ENCODE data around the gene ACER1. TPM values are rescaled to one million over a fixed set of nuclear protein-coding genes. Genes with fewer than 3 reads are reported as not detected.

Gene ACER1
- total and polyA plus RNA-seq, 2 of the 13 experiments (the other 11 are each of a cell fraction or from before 2014, with no cell fraction given), result not detected

DNA sequence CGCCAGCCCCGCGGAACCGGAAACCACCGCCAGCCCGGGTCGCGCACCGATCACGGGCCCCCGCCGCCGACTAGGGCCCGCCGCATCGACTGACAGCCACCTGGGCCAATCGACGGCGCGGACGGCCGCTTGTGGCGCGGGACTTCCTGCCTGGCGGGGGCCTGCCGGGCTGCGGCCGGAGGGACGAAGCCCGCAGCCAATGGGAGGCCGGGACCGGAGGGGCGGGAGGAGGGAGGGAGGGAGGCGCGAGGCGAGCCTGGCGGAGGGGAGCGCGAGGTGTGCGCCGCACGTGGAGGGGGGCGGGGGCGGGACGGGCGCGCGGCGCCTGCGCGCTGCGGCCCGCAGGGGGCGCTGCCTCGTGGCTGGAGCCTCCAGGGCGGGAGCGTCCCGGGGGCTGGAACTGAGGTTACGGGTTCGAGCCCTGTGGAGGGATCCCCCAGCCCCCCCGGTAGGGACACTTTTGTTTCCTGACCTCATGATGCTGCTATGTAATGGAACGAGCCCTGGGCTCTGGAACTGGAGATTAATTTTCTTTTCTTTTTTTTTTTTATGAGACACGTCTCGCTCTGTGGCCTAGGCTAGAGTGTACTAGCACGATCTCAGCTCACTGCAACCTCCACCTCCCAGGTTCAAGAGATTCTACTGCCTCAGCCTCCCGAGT, 53.4 kb downstream of the ACER1 start, which contains the start of gene MLLT1 (continued):
- TF ChIP-seq, protein P1, sequence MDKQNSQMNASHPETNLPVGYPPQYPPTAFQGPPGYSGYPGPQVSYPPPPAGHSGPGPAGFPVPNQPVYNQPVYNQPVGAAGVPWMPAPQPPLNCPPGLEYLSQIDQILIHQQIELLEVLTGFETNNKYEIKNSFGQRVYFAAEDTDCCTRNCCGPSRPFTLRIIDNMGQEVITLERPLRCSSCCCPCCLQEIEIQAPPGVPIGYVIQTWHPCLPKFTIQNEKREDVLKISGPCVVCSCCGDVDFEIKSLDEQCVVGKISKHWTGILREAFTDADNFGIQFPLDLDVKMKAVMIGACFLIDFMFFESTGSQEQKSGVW (CRISPR knock-in tag; IDR thresholded peaks at IDR 0.05; ENCODE audit: borderline replicate concordance), result no peak
- TF ChIP-seq RFXANK (CRISPR knock-in tag; IDR thresholded peaks at IDR 0.05) (no peak), ZNF235 (CRISPR knock-in tag; IDR thresholded peaks at IDR 0.05; ENCODE audit: borderline replicate concordance) (no peak), ZNF232 (CRISPR knock-in tag; IDR thresholded peaks at IDR 0.05; ENCODE audit: borderline replicate concordance) (0 out of 2 replicates have a peak, but pooled peaks have one; percentile 60), ZNF282 (IDR thresholded peaks at IDR 0.05; ENCODE audit: partially characterized antibody) (no peak), TBX2 (CRISPR knock-in tag; IDR thresholded peaks at IDR 0.05; ENCODE audit: borderline replicate concordance) (peak; percentile 58; the same call in 1 of the 2 replicates), RNF2 (conservative IDR thresholded peaks at IDR 0.05; ENCODE audit: low read depth) (peak; percentile 76; the same call in 1 of the 2 replicates), FOXP1 (IDR thresholded peaks at IDR 0.05) (no peak), FOXP1 (CRISPR knock-in tag; IDR thresholded peaks at IDR 0.05) (no peak), ELF4 (CRISPR knock-in tag; IDR thresholded peaks at IDR 0.05; ENCODE audit: borderline replicate concordance) (no peak), ZNF3 (CRISPR knock-in tag; IDR thresholded peaks at IDR 0.05) (no peak), CBX2 (IDR thresholded peaks at IDR 0.05; ENCODE audit: low read depth, low read length) (no peak), CBX2 (CRISPR knock-in tag; IDR thresholded peaks at IDR 0.05; ENCODE audit: low read depth) (no peak), NR2C2 (CRISPR knock-in tag; IDR thresholded peaks at IDR 0.05; ENCODE audit: borderline replicate concordance) (peak; percentile 80)
- TF ChIP-seq, protein P2, sequence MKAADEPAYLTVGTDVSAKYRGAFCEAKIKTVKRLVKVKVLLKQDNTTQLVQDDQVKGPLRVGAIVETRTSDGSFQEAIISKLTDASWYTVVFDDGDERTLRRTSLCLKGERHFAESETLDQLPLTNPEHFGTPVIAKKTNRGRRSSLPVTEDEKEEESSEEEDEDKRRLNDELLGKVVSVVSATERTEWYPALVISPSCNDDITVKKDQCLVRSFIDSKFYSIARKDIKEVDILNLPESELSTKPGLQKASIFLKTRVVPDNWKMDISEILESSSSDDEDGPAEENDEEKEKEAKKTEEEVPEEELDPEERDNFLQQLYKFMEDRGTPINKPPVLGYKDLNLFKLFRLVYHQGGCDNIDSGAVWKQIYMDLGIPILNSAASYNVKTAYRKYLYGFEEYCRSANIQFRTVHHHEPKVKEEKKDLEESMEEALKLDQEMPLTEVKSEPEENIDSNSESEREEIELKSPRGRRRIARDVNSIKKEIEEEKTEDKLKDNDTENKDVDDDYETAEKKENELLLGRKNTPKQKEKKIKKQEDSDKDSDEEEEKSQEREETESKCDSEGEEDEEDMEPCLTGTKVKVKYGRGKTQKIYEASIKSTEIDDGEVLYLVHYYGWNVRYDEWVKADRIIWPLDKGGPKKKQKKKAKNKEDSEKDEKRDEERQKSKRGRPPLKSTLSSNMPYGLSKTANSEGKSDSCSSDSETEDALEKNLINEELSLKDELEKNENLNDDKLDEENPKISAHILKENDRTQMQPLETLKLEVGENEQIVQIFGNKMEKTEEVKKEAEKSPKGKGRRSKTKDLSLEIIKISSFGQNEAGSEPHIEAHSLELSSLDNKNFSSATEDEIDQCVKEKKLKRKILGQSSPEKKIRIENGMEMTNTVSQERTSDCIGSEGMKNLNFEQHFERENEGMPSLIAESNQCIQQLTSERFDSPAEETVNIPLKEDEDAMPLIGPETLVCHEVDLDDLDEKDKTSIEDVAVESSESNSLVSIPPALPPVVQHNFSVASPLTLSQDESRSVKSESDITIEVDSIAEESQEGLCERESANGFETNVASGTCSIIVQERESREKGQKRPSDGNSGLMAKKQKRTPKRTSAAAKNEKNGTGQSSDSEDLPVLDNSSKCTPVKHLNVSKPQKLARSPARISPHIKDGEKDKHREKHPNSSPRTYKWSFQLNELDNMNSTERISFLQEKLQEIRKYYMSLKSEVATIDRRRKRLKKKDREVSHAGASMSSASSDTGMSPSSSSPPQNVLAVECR (CRISPR knock-in tag; IDR thresholded peaks at IDR 0.05; ENCODE audit: borderline replicate concordance), result no peak; the same call in 1 of the 2 replicates
- TF ChIP-seq, protein P3, sequence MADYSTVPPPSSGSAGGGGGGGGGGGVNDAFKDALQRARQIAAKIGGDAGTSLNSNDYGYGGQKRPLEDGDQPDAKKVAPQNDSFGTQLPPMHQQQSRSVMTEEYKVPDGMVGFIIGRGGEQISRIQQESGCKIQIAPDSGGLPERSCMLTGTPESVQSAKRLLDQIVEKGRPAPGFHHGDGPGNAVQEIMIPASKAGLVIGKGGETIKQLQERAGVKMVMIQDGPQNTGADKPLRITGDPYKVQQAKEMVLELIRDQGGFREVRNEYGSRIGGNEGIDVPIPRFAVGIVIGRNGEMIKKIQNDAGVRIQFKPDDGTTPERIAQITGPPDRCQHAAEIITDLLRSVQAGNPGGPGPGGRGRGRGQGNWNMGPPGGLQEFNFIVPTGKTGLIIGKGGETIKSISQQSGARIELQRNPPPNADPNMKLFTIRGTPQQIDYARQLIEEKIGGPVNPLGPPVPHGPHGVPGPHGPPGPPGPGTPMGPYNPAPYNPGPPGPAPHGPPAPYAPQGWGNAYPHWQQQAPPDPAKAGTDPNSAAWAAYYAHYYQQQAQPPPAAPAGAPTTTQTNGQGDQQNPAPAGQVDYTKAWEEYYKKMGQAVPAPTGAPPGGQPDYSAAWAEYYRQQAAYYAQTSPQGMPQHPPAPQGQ (CRISPR knock-in tag; IDR thresholded peaks at IDR 0.05; ENCODE audit: borderline replicate concordance), result no peak
- TF ChIP-seq, protein P4, sequence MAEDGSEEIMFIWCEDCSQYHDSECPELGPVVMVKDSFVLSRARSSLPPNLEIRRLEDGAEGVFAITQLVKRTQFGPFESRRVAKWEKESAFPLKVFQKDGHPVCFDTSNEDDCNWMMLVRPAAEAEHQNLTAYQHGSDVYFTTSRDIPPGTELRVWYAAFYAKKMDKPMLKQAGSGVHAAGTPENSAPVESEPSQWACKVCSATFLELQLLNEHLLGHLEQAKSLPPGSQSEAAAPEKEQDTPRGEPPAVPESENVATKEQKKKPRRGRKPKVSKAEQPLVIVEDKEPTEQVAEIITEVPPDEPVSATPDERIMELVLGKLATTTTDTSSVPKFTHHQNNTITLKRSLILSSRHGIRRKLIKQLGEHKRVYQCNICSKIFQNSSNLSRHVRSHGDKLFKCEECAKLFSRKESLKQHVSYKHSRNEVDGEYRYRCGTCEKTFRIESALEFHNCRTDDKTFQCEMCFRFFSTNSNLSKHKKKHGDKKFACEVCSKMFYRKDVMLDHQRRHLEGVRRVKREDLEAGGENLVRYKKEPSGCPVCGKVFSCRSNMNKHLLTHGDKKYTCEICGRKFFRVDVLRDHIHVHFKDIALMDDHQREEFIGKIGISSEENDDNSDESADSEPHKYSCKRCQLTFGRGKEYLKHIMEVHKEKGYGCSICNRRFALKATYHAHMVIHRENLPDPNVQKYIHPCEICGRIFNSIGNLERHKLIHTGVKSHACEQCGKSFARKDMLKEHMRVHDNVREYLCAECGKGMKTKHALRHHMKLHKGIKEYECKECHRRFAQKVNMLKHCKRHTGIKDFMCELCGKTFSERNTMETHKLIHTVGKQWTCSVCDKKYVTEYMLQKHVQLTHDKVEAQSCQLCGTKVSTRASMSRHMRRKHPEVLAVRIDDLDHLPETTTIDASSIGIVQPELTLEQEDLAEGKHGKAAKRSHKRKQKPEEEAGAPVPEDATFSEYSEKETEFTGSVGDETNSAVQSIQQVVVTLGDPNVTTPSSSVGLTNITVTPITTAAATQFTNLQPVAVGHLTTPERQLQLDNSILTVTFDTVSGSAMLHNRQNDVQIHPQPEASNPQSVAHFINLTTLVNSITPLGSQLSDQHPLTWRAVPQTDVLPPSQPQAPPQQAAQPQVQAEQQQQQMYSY (CRISPR knock-in tag; IDR thresholded peaks at IDR 0.05), result no peak
- TF ChIP-seq, protein P5, sequence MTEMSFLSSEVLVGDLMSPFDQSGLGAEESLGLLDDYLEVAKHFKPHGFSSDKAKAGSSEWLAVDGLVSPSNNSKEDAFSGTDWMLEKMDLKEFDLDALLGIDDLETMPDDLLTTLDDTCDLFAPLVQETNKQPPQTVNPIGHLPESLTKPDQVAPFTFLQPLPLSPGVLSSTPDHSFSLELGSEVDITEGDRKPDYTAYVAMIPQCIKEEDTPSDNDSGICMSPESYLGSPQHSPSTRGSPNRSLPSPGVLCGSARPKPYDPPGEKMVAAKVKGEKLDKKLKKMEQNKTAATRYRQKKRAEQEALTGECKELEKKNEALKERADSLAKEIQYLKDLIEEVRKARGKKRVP (CRISPR knock-in tag; IDR thresholded peaks at IDR 0.05), result peak in 1 of 2 experiments; percentile 31; a peak in 1 of 4 replicates
